HCT116 (cell line): ENCODE results near the gene CHST3.
A peak's percentile ranks its signal among the peaks of the same experiment; 100 is the strongest.

Experiments used
- CBX3 ChIP-seq: IDR thresholded peaks from 2 replicates; pipeline ENCODE4 v1.6.1; 2012; ENCODE audit warnings: low read depth
- CTCF ChIP-seq, 3 experiments: fragments of 200-600 bp in 1 of 3; sonication (generic) in 1 of 3; IDR thresholded peaks in 2 of 3; conservative IDR thresholded peaks in 1 of 3; 2 replicates each; pipeline ENCODE4 v1.5.1; 2012 to 2017; ENCODE audit warnings: low read depth in 2 of 3, low read length in 2 of 3, antibody characterized with exemption in 1 of 3, borderline replicate concordance in 1 of 3, control low read depth in 1 of 3, mild to moderate bottlenecking in 1 of 3, mixed read lengths in 1 of 3, mixed run types in 1 of 3, moderate library complexity in 1 of 3; ENCODE audit not compliant: insufficient read depth in 1 of 3
- MAX ChIP-seq: IDR thresholded peaks from 2 replicates; pipeline ENCODE4 v1.6.1; 2012
- ZBTB33 ChIP-seq: IDR thresholded peaks from 2 replicates; pipeline ENCODE4 v1.6.1; 2011; ENCODE audit warnings: mild to moderate bottlenecking, low read length, moderate library complexity; ENCODE audit not compliant: insufficient replicate concordance; ENCODE audit errors: extremely low read depth
- ZNF274 ChIP-seq: fragments of 200-500 bp; sonication (Bioruptor generic); IDR thresholded peaks from 2 replicates; pipeline ENCODE4 v1.6.1; 2014; ENCODE audit warnings: mild to moderate bottlenecking, low read depth, low read length, inconsistent platforms

GRCh38 chr10:71957546-71958275 is 6.5 kb upstream of the CHST3 start:
- TF ChIP-seq CTCF (IDR thresholded peaks at IDR 0.05 in 2 of 3, conservative IDR thresholded peaks at IDR 0.05 in 1 of 3; ENCODE audit: borderline replicate concordance in 1 of 3, insufficient read depth in 1 of 3, low read depth in 2 of 3, low read length in 2 of 3) = peak in 1 of 3 experiments; percentile 27; a peak in 3 of 6 replicates
- no peak for TF ChIP-seq ZNF274
- TF ChIP-seq ZBTB33 = no peak
- no peak for TF ChIP-seq MAX
- TF ChIP-seq CBX3 = no peak
